HG02884 (cell line): ENCODE measurements around the gene ABI3BP.
A peak's percentile ranks its signal among the peaks of the same experiment; 100 is the strongest.

Source experiments
- ATAC-seq: cut with Tn5 transposase; IDR thresholded peaks from one replicate; pipeline ENCODE4 v1.9.1; 2021; ENCODE audit warnings: mild to moderate bottlenecking, moderate library complexity; ENCODE audit not compliant: unreplicated experiment

The ABI3BP gene

GRCh38 chr3:100748967-100749366, 244.3 kb downstream of the ABI3BP start:
- ATAC-seq = no peak

DNA sequence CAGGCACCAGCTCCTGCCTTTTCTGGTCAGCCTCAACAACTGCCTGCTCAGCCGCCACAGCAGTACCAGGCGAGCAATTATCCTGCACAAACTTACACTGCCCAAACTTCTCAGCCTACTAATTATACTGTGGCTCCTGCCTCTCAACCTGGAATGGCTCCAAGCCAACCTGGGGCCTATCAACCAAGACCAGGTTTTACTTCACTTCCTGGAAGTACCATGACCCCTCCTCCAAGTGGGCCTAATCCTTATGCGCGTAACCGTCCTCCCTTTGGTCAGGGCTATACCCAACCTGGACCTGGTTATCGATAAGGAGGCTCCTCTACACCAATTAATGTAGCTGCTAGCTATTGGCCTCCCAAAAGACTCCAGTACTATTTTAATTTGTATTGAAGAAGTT, 245.0 kb downstream of the ABI3BP start:
- ATAC-seq = no peak

GRCh38 chr3:100746092-100746491, 247.1 kb downstream of the ABI3BP start:
- no peak for ATAC-seq

- no peak for ATAC-seq
These were observed 247.6 kb downstream of the ABI3BP start for GRCh38 chr3:100745617-100746016.

DNA sequence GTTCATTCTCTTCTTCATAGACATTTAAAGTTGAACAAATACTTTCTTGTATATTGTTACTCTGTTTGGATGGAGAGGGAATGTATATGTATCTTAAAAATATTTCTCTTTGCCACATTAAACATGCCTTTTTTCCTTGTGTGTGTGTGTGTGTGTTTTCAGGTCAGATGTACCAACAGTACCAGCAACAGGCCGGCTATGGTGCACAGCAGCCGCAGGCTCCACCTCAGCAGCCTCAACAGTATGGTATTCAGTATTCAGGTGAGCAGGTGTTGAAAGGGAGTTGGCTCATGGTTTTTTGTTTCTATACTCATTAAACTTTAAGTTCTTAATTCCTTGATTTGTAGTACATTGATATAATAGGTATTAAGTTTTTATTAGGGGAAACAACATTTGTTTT, 248.6 kb downstream of the ABI3BP start:
- no peak for ATAC-seq

GRCh38 chr3:100743535-100743934, 249.7 kb downstream of the ABI3BP start:
- ATAC-seq = no peak

GRCh38 chr3:100740207-100740606, 253.0 kb downstream of the ABI3BP start:
- no peak for ATAC-seq

DNA sequence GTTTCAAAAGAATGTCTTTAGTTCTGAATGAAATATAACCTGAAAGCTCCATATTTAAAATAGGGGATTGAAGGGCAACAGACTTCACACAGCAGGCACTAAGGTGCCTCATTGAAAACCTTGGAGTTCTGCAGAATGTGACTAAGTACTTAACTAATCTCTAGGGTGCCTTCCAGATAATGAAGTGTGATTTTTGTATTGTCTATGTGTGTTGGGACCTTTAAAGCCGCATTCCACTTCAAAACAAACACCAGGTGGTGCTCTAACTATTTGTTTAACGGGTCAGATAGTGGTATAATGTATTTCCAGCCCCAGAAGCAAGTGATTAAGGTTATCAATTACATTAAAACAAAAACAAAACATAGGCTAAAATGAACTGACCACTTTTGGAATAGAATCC, 255.9 kb downstream of the ABI3BP start:
- ATAC-seq = no peak

DNA sequence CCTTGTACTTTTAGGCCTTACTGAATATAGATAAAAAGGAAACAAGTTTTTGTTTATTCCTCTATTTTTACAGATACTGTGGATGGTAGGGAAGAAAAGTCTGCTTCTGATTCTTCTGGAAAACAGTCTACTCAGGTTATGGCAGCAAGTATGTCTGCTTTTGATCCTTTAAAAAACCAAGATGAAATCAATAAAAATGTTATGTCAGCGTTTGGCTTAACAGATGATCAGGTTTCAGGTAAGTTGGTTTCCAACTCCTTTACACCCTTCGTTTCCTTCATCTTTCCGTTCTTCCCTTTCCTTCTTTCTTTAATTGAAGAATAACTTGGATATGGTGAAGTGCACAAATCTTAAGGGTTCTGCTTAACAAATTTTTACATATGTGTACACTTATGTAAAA, 260.8 kb downstream of the ABI3BP start:
- no peak for ATAC-seq

- no peak for ATAC-seq
These were observed 262.7 kb downstream of the ABI3BP start for GRCh38 chr3:100730524-100730923.

DNA sequence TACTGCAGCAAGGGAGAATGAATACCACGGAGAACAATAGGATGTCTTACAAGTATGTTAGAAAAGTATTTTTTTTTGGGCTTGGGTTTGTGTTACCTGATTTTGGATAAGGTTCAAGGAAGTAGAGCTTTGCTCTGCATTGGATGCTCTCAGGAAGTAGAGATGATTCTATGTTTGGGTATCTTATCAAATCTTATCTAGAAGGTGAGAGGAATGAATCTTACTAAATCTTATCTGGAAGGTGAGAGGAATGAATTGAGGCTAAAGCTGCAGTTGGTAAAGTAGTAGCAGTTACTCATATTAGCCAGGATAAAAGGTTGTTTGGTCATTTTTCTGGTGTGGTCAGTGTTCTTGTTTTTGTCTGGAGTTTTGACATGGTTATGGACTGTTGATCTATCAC, 266.5 kb downstream of the ABI3BP start:
- ATAC-seq = no peak

- no peak for ATAC-seq
These were observed 267.2 kb downstream of the ABI3BP start for GRCh38 chr3:100725935-100726513.

- no peak for ATAC-seq
These were observed 272.8 kb downstream of the ABI3BP start for GRCh38 chr3:100720426-100720825.

DNA sequence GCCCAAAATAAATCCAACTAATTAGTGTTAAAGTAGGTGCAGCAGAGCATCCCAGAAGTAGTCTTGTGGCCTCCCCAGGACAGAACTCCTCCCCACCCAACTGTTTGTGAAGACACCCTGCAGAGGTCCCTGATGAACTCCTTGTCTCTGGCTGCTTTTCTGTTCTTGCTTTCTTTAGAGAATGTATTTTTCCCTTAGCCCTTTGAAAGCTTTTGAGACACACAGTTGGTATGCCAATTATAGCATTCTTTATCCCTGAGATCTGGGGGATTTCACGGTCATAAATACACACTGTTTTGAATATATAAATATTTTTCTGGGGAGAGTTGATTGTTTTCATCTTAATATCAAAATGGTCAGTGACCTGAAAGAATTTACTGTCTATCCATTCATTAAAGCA, 274.1 kb downstream of the ABI3BP start:
- ATAC-seq = no peak

GRCh38 chr3:100717637-100718487, 275.4 kb downstream of the ABI3BP start:
- ATAC-seq = no peak

GRCh38 chr3:100717063-100717462, 276.2 kb downstream of the ABI3BP start:
- ATAC-seq = no peak

- no peak for ATAC-seq
These were observed 278.0 kb downstream of the ABI3BP start for GRCh38 chr3:100715176-100715575.

DNA sequence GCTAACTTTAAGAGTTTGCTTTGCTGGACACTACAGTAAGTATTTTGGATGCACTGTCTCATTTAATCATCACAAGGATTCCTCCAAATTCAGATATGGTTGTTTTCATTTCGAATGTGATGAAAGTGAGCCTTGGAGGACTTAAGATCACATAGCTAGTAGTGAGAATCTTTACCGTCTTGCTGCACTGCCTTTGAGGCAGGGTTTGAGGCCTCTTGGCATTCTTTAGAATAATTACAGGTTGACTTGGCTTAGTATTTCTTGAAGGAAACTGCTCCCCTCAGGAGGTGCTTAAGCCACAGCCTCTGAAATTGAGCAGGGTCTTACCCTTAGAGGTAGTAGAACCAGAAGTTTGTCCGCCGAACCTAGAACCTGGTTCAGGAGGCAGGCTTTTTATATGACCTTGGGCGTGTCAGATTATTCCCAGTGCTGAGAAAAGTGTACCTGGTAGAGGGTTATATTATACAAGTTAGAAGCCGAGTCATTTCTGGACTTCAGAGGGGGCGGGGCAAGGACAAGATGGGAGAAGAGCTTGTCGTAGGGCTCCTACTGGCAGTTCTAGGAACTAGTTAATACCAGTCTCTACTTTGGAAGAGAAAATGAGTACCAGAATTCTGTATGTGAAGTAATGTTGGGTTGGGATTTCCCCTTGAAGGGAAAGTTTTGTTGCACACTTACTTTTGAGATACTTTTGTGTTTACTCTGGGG, 282.8 kb downstream of the ABI3BP start:
- peak; percentile 40 for ATAC-seq

GRCh38 chr3:100709842-100710260, 283.4 kb downstream of the ABI3BP start:
- ATAC-seq = no peak

GRCh38 chr3:100708989-100709841, 284.0 kb downstream of the ABI3BP start, which contains the start of gene TFG:
TSS of gene TFG (plus strand) at chr3:100709494. CDS start at chr3:100713686, 4,192 bp downstream.
- peak; percentile 94 for ATAC-seq

GRCh38 chr3:100708644-100708988, 284.6 kb downstream of the ABI3BP start:
- ATAC-seq = no peak
